GM23248 (cell line): Measurements from ENCODE around the gene MPC1.

Experiments
- EZH2 ChIP-seq: fragments of 200-600 bp; sonication (generic); IDR thresholded peaks from 2 replicates; pipeline ENCODE4 v1.6.1; 2018; ENCODE audit warnings: antibody characterized with exemption, mild to moderate bottlenecking; ENCODE audit not compliant: insufficient read depth, poor library complexity, severe bottlenecking
- EZH2phosphoT487 ChIP-seq: fragments of 200-600 bp; sonication (generic); IDR thresholded peaks from 2 replicates; pipeline ENCODE4 v1.6.1; 2018; ENCODE audit warnings: antibody characterized with exemption, moderate library complexity, mild to moderate bottlenecking, low read depth; ENCODE audit not compliant: insufficient read depth

DNA sequence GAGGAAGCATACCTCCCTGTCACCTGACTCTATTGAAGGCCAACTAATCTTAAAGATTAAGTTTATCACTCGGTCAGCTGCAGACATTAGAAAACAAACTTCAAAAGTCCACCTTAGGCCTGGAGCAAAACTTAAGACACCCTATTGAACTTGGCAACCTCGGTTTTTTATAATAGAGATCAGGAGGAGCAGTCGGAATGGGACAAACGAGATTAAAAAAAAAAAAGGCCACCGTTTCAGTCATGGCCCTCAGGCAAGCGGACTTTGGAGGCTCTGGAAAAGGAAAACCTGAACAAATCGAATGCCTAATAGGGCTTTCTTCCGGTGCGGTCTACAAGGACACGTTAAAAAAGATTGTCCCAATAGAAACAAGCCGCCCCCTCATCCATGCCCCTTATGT lies 67.3 kb downstream of the MPC1 start:
- TF ChIP-seq EZH2, result no peak
- no peak for TF ChIP-seq EZH2phosphoT487
